ENCODE measurements around the gene TANGO6. TPM values are rescaled to one million over a fixed set of nuclear protein-coding genes. Genes with fewer than 3 reads are reported as not detected.

TANGO6 gene
- total RNA-seq, 2 experiments from 2014 or later = 21.4 to 23.6 TPM

DNA sequence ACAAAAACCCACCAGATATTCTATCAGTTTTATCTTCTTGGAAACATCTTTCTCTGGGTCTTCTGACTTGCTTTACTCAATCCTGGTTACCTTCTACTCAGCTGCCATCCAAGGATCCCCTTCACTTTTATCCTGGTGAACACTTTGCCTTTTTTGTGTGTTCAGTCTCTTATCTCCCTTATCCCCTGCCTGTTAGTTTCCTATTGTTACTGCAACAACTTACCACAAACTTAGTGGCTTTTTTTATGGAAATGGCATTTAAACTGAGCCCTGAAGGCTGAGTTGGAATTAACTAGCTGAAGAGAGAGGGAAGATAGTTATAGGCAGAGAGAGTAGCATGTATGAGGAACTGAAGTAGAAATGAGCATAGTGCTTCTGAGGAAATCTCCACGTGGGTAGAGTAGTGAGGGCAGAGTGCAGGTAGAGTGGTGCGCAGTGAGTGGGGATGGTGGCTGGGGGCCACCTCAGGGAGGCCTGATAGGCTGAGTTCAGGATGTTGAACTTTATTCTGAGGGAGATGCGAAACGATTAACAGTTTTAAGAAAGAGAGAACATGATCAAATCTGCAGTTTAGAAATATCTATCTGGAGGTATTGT is 26.3 kb downstream of the TANGO6 start:
- Mint-ChIP-seq H3K27me3 (ENCODE audit: low read depth) (no peaks in the 10 kb centered on the region), H3K27ac (no peak overlapping the region), H3K36me3 (ENCODE audit: low read depth) (peaks cover 12% of the 10 kb centered on the region), H3K9me3 (ENCODE audit: insufficient read depth) (no peaks in the 10 kb centered on the region), H3K4me3 (no peak overlapping the region), H3K4me1 (ENCODE audit: low read depth) (peaks cover 4% of the 10 kb centered on the region)
- ChIA-PET CTCF (interaction anchor here (1.5 kb wide), 1 partner anchor 254 kb away, joined by 3 read pairs; no protein-coding TSS in a partner anchor), POLR2A (no interaction called here)
- ATAC-seq (no peak), DNase-seq (no peak)

DNA sequence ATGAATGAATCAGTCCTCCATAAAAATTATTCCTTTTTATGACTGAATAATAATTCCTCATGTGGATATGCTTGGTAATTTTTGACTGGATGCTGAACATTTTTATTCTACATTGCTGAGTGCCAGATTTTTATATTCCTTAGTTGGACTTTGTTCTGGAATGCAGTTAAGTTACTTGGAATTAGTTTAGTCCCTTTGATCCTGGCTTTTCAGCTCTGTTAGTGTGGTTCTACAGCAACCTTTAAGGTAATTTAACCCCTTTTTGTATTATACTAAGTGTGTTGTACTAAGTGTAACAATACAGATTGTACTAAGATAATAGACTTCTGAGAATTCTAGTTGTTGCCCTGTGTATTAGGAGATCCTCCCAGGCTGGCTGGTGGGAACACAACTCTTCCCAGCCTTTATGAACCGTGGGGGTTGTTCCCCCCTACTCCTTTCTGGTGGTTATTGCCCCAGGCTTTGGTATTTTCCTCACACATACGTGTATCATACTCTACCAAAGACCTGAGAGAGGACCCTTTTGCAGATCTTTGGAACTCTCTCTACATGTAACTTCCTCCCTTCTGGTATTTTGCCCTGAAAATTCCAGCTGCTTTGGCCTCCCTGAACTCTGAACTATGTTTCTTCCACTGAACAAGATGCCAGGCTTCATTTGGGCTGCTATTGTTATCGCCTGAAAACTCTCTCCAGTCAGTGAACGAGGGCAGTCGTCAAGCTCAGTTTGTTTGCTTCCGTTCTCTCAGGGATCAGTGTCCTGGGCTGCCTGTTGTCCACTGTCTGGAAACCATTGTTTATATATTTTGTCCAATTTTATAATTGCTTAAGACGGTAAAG is 30.5 kb downstream of the TANGO6 start:
- ChIA-PET POLR2A (no interaction called here), CTCF (interaction anchor here (0.6 kb wide), 1 partner anchor 35 kb away, joined by 3 read pairs; no protein-coding TSS in a partner anchor)
- H3K4me3 Mint-ChIP-seq = no peak overlapping the region
- DNase-seq = no peak
- peaks cover 4% of the 10 kb centered on the region for H3K4me1 Mint-ChIP-seq (ENCODE audit: low read depth)
- H3K27ac Mint-ChIP-seq = no peak overlapping the region
- peaks cover 27% of the 10 kb centered on the region for H3K36me3 Mint-ChIP-seq (ENCODE audit: low read depth)
- ATAC-seq = no peak
- no peaks in the 10 kb centered on the region for H3K27me3 Mint-ChIP-seq (ENCODE audit: low read depth)
- H3K9me3 Mint-ChIP-seq (ENCODE audit: insufficient read depth) = no peaks in the 10 kb centered on the region

- H3K9me3 Mint-ChIP-seq (ENCODE audit: insufficient read depth) = no peaks in the 10 kb centered on the region
- peaks cover 4% of the 10 kb centered on the region for H3K4me1 Mint-ChIP-seq (ENCODE audit: low read depth)
- no peak overlapping the region for H3K4me3 Mint-ChIP-seq
- ATAC-seq (no peak), DNase-seq (no peak)
- H3K27ac Mint-ChIP-seq = no peak overlapping the region
- POLR2A ChIA-PET = no interaction called here
- peaks cover 32% of the 10 kb centered on the region for H3K36me3 Mint-ChIP-seq (ENCODE audit: low read depth)
- H3K27me3 Mint-ChIP-seq (ENCODE audit: low read depth) = no peaks in the 10 kb centered on the region
- CTCF ChIA-PET = no interaction called here
Observed at GRCh38 chr16:68875871-68876270, 32.5 kb downstream of the TANGO6 start.

GRCh38 chr16:68883685-68884084 is 40.4 kb downstream of the TANGO6 start:
- Mint-ChIP-seq H3K36me3 (ENCODE audit: low read depth) (peaks cover 10% of the 10 kb centered on the region), H3K9me3 (ENCODE audit: insufficient read depth) (no peaks in the 10 kb centered on the region), H3K27ac (no peak overlapping the region), H3K4me3 (no peak overlapping the region), H3K4me1 (ENCODE audit: low read depth) (no peaks in the 10 kb centered on the region), H3K27me3 (ENCODE audit: low read depth) (no peaks in the 10 kb centered on the region)
- ChIA-PET CTCF (no interaction called here), POLR2A (no interaction called here)
- ATAC-seq (no peak), DNase-seq (no peak)

- Mint-ChIP-seq H3K4me3 (no peak overlapping the region), H3K27ac (no peak overlapping the region), H3K4me1 (ENCODE audit: low read depth) (no peaks in the 10 kb centered on the region), H3K27me3 (ENCODE audit: low read depth) (no peaks in the 10 kb centered on the region), H3K36me3 (ENCODE audit: low read depth) (peaks cover 10% of the 10 kb centered on the region), H3K9me3 (ENCODE audit: insufficient read depth) (no peaks in the 10 kb centered on the region)
- no peak for ATAC-seq
- ChIA-PET POLR2A (no interaction called here), CTCF (no interaction called here)
- DNase-seq = no peak
Observed at GRCh38 chr16:68884401-68884800, 41.1 kb downstream of the TANGO6 start.

DNA sequence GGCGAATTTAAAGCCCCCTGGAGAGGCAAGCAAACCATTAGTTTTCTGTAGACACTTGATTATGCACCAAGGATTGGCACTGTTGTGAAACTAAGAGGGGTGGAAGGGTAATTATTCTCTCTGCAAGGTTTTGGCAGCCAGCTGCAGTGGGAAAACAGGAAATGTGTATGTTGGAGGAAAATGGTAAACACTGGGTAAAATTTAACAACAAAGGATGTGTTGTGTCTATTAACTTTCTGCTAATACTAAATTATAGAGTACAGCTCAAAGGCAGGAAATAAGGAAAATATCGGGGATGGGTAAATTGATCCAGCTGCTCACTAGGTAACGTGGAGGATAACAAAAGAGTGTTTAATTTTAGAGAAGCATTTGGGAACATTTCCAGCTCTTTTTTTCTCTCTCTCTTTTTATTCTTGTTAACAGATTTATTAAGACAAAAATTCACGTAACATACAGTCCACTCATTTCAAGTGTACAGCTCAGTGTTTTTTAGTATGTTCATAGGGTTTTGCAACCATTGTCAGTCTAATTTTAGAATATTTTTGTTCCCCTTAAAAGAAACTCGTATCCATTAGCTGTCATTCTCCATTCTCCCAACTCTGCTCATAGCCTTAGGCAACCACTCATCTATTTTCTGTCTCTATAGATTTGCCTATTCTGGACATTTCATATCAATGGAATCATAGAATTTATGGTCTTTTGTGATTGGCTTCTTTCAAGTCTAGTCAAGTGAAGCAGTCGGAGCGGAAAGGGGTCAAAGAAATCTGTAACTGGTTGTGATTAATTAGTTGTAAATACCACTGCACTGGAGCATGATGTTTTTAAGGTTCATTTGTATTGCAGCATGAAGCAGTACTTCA is 41.8 kb downstream of the TANGO6 start:
- no peaks in the 10 kb centered on the region for H3K4me1 Mint-ChIP-seq (ENCODE audit: low read depth)
- H3K36me3 Mint-ChIP-seq (ENCODE audit: low read depth) = peaks cover 10% of the 10 kb centered on the region
- CTCF ChIA-PET = interaction anchor here (1.2 kb wide), 1 partner anchor 239 kb away, joined by 3 read pairs; no protein-coding TSS in a partner anchor
- POLR2A ChIA-PET = no interaction called here
- no peaks in the 10 kb centered on the region for H3K27me3 Mint-ChIP-seq (ENCODE audit: low read depth)
- ATAC-seq (no peak), DNase-seq (no peak)
- no peaks in the 10 kb centered on the region for H3K9me3 Mint-ChIP-seq (ENCODE audit: insufficient read depth)
- no peak overlapping the region for H3K4me3 Mint-ChIP-seq
- H3K27ac Mint-ChIP-seq = no peak overlapping the region

DNA sequence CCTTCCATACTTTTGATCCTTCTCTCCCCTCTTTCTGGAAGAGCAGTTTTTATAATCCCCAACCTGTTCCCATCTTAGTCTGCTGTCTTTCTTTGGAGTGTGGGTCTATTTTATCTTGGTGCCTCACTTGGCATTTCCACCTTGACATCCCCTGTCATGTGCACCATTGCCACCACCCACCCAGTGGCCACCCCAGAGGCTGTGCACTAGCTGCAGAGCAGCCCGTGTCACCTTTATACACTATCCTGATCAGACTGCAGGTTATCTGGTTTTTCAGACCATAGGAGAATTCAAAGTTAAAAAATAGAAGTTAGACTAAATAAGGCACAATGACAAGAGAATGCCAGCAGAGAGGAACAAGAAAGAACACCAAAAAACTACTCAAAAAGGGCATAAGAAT is 43.8 kb downstream of the TANGO6 start:
- H3K4me1 Mint-ChIP-seq (ENCODE audit: low read depth) = peaks cover 3% of the 10 kb centered on the region
- H3K36me3 Mint-ChIP-seq (ENCODE audit: low read depth) = peaks cover 4% of the 10 kb centered on the region
- ChIA-PET POLR2A (no interaction called here), CTCF (no interaction called here)
- ATAC-seq (no peak), DNase-seq (no peak)
- no peaks in the 10 kb centered on the region for H3K27me3 Mint-ChIP-seq (ENCODE audit: low read depth)
- no peak overlapping the region for H3K27ac Mint-ChIP-seq
- H3K9me3 Mint-ChIP-seq (ENCODE audit: insufficient read depth) = no peaks in the 10 kb centered on the region
- H3K4me3 Mint-ChIP-seq = no peak overlapping the region

- DNase-seq = no peak
- Mint-ChIP-seq H3K27me3 (ENCODE audit: low read depth) (no peaks in the 10 kb centered on the region), H3K36me3 (ENCODE audit: low read depth) (no peaks in the 10 kb centered on the region), H3K9me3 (ENCODE audit: insufficient read depth) (no peaks in the 10 kb centered on the region), H3K4me3 (no peak overlapping the region), H3K27ac (no peak overlapping the region), H3K4me1 (ENCODE audit: low read depth) (peaks cover 3% of the 10 kb centered on the region)
- ChIA-PET POLR2A (no interaction called here), CTCF (interaction anchor here (0.6 to 1.5 kb wide), 2 partner anchors 9 to 42 kb away, joined by 3 read pairs; no protein-coding TSS in a partner anchor)
- ATAC-seq = no peak
Observed at GRCh38 chr16:68889508-68890150, 46.3 kb downstream of the TANGO6 start.

GRCh38 chr16:68892214-68892613 is 48.9 kb downstream of the TANGO6 start:
- H3K9me3 Mint-ChIP-seq (ENCODE audit: insufficient read depth) = no peaks in the 10 kb centered on the region
- H3K27ac Mint-ChIP-seq = no peak overlapping the region
- POLR2A ChIA-PET = no interaction called here
- ATAC-seq = no peak
- no peaks in the 10 kb centered on the region for H3K36me3 Mint-ChIP-seq (ENCODE audit: low read depth)
- CTCF ChIA-PET = interaction anchor here (0.9 to 1.3 kb wide), 2 partner anchors 10 to 302 kb away, joined by 3 to 6 read pairs; no protein-coding TSS in a partner anchor
- H3K4me3 Mint-ChIP-seq = no peak overlapping the region
- no peaks in the 10 kb centered on the region for H3K27me3 Mint-ChIP-seq (ENCODE audit: low read depth)
- H3K4me1 Mint-ChIP-seq (ENCODE audit: low read depth) = peaks cover 3% of the 10 kb centered on the region
- no peak for DNase-seq

- H3K4me1 Mint-ChIP-seq (ENCODE audit: low read depth) = peaks cover 3% of the 10 kb centered on the region
- ATAC-seq = no peak
- no peak overlapping the region for H3K4me3 Mint-ChIP-seq
- no peaks in the 10 kb centered on the region for H3K36me3 Mint-ChIP-seq (ENCODE audit: low read depth)
- no peaks in the 10 kb centered on the region for H3K27me3 Mint-ChIP-seq (ENCODE audit: low read depth)
- ChIA-PET POLR2A (no interaction called here), CTCF (interaction anchor here (1.3 kb wide), 1 partner anchor 9 kb away, joined by 6 read pairs; no protein-coding TSS in a partner anchor)
- H3K27ac Mint-ChIP-seq = no peak overlapping the region
- no peaks in the 10 kb centered on the region for H3K9me3 Mint-ChIP-seq (ENCODE audit: insufficient read depth)
- no peak for DNase-seq
Observed at GRCh38 chr16:68892898-68893297, 49.6 kb downstream of the TANGO6 start.

DNA sequence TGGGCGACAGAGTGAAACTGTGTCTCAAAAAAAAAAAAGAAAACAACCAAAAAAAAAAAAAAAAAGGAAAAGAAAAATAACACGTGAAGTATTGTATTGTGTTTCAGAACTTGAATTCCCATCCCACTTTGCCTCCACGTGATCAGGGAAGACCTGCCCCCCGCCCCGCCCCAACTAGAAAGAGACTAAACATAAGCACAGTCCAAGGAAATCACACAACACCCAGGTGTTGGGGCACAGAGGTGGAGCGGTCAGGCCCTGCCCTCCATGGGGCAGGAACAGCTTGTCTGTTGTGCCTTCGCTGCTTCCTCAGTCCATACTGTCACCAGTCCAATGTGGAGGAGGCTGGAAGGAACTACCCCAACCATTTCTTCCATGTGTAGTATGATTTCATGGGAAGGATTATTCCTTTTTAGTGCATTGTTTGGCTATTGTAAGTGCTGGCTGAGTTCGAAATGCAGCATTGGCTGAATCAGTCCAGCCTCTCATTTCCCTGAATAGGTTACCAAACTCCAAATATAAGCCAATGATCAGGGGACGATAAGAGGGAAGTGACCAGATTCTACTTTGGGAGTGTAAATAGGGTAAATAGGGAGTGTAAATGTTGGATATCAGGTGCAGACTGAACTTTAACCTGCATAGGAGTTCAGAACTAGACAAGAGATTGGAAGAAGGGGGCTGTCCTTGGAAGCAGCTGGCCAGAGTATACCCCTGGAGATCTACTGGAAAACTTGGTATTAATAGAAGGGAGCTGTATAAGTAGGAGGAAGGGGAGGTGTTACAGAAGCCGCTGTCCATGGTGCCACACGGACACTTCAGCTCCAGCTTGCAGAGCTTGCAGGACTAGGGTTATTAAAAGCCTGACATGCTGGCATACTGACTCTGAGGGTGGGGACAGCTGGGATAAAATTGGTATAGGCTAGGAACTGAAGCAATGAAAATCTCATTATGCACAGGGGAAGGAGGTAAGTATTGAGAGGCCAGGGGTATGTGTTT is 50.7 kb downstream of the TANGO6 start:
- no peak overlapping the region for H3K4me3 Mint-ChIP-seq

More for the DNA sequence above, 50.7 kb downstream of the TANGO6 start:
- peaks cover 3% of the 10 kb centered on the region for H3K4me1 Mint-ChIP-seq (ENCODE audit: low read depth)
- H3K27me3 Mint-ChIP-seq (ENCODE audit: low read depth) = no peaks in the 10 kb centered on the region
- H3K9me3 Mint-ChIP-seq (ENCODE audit: insufficient read depth) = no peaks in the 10 kb centered on the region
- ChIA-PET POLR2A (no interaction called here), CTCF (no interaction called here)
- H3K36me3 Mint-ChIP-seq (ENCODE audit: low read depth) = no peaks in the 10 kb centered on the region
- no peak for ATAC-seq
- DNase-seq = peak; percentile 22
- no peak overlapping the region for H3K27ac Mint-ChIP-seq

Measured in activated CD8-positive, alpha-beta T cell treated with anti-CD3 and anti-CD28 coated beads, Interleukin-2, amount 10 ng/mL, durations not matched to agents 7 days and 5 days (primary cell).